ENCODE data around the gene ZNF276.

ZNF276 gene

GRCh38 chr16:89786474-89787364 lies 65.4 kb downstream of the ZNF276 start:
- FAIRE-seq = no peak

GRCh38 chr16:89787365-89787805 lies 66.0 kb downstream of the ZNF276 start:
- FAIRE-seq = no peak

All from colon (tissue), 2 donors.